GM18526 (cell line): ENCODE measurements around the gene LOXHD1.

ENCODE experiments used
- POLR2A ChIP-seq: IDR thresholded peaks from 3 replicates; pipeline ENCODE4 v1.6.1; 2011; ENCODE audit not compliant: insufficient read length; ENCODE audit errors: extremely low read depth

Gene LOXHD1

DNA sequence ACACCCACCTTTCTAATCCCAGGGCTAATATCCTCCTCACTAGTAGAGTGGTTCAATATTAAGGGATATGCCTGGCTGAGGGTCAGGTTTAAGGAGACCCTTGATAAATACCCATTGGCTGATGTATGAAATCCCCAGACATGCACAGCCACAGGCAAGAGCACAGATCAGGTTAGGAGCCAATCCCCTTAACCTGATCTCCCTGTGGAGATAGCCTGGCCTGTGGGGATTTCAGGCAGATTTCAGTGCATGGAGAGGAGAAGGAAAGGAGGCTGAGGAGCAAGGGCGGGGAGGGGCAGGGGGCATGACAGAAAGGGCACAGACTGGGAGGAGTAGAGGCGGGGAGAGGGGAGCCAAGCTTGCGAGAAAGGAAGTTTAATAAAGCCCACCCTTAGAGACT lies 129.0 kb downstream of the LOXHD1 start:
- no peak for TF ChIP-seq POLR2A

DNA sequence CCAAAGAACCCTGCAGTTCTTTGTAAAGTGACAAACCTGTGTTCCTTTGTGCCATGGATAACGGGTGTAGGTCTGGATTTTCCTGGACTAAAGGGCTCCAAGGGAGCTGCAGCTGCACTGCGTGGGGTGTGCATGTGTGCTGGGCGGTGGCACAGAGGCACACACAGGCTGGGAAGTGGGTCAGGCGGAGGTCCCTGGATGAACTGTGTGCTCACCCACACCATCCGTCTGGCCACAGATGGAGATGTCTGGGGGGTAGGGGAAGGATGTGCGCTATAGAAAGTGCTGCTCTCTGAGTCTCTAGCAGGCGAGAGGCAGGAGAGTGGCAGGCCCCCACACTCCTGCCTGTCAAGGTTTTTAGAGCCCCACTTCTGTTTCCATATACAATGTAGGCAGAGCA lies 137.2 kb downstream of the LOXHD1 start:
- no peak for TF ChIP-seq POLR2A

DNA sequence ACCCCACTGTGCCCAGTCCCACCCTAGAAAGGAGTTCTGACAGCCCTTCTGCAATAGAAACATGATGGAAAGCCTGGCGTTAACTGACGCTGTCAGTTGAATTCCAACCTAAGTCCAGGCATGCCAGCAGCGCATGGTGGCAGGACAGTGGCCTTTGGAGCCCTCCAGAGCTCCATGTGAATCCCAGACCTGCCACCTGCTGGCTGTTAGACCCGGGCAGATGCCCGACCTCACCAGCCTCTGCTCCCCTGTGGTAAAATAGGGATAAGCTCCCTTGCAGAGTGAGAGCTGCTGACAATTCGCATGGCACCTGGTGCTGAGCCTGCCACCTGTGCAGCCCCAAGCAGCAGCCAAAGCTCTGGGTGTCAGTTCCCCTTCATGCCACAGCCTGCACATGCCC lies 138.6 kb downstream of the LOXHD1 start:
- TF ChIP-seq POLR2A, result no peak

DNA sequence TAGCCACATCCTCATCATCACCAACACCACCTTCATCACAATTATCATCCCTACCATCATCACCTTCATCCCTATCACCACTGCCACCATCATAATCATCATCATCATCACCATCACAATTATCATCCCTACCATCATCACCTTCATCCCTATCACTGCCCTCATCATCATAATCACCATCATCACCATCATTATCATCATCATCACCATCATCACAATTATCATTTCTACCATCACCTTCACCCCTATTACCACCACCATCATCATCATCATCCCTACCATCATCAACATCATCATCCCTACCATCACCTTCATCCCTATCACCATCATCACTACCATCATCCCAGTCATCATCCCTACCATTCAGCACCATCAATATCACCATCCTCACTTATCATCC lies 140.5 kb downstream of the LOXHD1 start:
- no peak for TF ChIP-seq POLR2A

DNA sequence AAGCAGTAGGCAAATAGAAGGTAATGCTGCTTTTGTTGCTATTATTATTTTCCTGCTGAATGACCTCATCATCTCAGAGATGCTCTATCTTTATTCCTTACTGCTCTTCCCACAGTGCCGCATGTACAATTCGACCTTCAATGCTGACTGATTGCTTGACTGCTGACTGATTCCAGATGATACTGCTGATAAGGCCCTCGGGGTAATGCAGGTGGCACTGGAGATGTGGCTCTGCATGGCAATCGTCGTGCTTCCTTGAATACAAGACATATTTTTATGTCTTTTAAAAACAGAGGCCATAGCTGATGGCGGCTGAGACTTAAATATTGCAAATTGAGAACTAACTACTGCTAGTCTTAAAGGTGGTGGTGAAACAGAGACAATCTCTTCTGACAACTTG lies 146.6 kb downstream of the LOXHD1 start:
- TF ChIP-seq POLR2A, result no peak

DNA sequence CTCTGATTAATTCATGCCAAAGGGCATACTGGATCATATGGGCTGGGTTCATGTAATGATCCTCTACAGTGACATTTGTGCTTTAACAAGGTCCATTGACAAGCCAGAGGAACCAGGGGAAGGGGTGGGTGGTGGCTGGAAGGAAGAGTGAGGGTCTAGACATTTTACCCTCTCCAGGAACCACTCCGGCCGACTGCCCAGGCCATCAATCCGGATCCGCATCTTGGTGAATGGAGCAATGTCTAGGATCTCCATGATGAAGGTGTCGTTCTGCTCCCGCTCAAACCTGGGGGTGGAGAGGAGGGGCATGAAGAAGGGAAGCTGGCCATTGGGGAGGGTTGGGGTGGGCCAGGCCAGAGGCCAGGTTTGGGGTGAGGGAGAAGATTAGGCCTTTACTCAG lies 147.5 kb downstream of the LOXHD1 start:
- TF ChIP-seq POLR2A, result no peak

DNA sequence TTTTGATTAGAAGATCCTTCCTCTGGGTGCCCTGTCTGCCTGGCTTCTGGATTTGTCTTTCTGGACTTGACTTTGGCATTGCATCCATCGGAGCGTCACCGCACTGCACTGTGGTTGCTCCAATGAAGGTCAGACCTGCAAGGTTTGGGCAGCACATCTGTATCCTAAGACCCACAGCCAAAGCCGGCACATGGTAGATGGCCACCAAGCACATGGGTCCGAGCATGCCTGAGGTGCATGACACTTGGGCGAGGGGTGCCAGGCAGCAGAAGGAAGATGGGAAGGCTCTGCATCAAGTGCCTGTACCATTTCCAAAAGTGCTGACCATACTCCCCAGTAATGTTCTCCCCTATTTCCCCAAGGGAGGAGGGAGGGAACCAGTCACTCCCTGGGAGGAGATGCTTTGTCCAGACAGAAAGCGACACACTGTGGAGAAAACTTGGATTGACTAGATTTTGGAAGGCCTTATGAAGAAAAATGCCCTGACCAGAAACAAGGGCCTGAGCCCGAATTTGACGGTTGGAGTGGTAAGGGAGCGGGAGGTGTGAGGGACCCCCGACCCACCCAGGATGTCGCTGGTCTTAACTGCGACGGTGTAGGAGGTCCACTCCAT lies 149.9 kb downstream of the LOXHD1 start:
- no peak for TF ChIP-seq POLR2A

DNA sequence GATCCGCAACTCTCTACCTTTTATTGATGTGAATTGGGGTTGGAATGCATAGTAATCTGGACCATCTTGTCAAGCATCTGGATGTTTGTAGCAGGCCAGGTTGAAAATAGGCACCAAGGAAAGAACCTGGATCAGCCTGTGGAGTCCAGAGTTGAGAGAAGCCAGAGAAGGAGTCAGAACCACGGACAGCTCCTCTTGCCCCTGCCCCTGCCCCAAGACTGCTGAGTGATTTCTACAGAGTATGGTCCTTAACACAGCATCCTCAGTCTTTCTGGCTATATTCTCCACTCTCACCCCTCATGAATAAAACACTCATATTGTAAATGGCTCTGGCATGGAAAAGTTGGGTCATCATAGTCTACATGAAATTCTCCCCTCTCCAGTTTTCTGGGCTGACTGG lies 154.6 kb downstream of the LOXHD1 start:
- no peak for TF ChIP-seq POLR2A

DNA sequence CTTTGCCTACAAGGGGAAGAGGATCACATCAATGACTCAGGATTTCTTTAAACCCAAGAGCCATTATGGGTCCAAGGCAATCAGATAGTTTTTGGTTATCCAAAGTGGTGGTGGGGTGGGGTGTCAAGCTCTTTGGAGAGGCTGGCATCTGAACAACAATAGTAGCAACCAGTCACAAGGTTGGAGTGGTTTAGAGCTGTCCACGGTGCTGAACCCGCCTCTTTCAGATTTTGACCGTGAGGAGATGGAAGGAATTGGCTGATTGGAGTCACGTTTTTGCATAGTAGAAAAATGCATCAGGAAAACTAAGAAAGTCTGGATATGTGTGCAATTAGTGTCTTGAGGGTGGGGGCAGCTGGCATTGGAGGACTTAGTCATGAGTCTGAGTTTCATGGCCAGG lies 159.9 kb downstream of the LOXHD1 start:
- no peak for TF ChIP-seq POLR2A

DNA sequence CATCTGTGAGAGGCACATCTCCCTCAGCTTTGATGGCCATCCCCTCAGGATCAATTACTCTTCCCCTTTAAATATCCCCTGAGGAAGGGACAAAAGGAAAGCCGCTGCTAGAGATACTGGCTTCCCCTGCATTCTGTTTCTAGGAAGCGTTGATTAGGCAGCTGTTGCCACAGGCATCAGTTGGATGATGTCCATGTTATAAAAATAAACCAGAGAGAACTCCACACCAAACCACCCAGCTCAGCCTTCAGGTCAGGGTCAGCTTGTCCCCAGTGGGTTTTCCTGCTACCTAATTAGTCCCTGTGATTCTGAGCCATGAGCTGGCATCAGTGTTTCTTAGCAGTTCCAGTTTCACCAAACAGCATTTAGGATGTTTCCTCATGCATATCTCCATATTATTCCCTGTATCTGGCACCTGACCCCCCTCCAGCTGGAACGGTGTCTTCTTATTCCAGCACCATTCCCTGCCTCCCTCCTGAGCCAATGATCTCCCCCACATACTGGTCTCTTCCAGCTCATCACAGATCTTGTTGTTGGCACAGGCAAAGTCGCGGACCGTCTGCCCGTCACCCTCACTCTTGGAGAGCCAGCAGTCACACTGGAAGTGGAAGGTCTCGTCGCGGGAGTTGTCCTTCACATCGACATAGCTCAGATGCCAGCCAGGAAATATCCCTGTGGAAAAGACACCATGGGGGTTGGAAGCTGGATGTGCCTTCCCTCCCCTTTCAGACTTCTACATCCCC lies 168.4 kb downstream of the LOXHD1 start:
- TF ChIP-seq POLR2A, result no peak

DNA sequence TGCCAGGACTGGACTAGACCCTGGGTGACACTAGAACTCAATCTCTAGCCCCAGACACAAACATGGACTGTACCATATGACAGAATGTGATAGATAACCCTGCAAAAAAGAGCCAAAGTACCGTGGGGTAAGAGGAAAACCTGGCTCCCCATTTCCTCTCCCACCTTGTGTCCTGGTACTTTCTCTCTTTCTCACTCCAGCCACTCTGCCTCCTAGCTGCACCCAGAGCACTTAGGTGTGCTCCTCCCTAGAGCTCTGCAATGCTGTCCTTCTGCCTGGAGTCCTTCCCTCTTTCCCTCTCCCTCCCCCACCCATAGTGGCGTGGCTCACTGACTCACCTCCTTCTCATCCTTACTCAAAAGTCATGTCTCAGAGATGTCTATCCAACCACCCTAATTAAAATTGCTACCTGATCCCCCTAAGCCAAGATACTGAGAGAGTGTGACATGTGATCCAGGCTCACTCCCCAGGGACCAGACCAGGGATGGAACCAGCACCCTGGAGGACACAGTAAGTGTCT lies 171.3 kb downstream of the LOXHD1 start:
- TF ChIP-seq POLR2A, result no peak

DNA sequence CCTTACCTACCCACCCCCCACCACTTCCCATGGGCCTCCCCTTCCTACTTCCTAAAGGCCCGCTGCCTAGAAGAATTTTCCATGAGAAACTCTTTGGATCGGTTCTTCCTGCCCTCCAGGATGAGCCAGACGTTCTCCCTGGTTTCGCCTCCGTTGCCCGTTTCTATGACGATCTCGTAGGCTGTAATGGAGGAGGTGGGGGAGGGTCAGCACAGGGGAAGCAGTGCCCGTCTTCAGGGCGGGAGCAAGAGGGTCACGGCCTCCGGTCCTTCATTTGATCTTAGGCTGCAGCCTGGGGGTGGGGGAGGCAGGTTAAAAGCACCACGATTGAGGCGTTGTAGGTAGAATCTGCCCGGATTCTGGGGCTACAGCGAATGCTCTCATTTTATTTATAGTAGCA lies 172.0 kb downstream of the LOXHD1 start:
- TF ChIP-seq POLR2A, result no peak

DNA sequence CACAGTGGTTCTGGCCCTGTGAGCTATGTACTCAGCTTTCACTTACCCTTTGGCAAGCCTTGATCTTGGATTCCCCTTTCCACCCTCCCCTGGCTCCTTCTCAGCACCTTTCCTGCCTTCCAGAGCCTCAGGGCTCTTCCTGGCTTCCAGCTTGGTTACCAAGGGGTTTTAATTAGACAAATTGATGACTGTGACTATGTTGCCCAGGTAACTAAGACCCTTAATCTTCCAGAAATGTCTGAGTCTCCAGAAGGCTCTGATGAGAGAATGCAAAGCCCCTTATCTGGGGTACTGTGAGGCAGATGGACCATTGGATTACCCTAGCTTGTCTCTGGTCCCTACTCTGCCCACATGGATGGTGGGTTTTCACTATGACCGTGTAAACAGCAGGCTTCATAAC lies 174.2 kb downstream of the LOXHD1 start:
- TF ChIP-seq POLR2A, result no peak

DNA sequence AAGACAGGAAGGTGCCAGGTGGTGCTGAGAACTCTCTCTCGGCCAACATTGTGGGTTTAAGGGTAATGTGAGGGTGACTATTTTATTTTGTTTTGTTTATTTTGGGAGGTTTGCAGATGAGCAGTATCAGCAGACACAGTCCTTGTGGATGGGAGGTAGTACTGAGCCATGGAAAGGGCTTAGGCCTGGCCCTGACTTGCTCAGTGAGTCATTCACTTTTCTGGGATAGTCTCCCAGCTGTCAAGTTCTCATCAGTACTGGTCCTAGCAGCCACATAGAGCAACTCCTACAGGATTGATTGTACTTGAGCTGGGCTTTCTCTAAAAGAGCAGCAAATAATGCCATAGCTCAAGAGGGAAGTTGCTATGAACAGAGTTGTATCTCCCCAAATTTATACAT lies 175.2 kb downstream of the LOXHD1 start:
- TF ChIP-seq POLR2A, result no peak

DNA sequence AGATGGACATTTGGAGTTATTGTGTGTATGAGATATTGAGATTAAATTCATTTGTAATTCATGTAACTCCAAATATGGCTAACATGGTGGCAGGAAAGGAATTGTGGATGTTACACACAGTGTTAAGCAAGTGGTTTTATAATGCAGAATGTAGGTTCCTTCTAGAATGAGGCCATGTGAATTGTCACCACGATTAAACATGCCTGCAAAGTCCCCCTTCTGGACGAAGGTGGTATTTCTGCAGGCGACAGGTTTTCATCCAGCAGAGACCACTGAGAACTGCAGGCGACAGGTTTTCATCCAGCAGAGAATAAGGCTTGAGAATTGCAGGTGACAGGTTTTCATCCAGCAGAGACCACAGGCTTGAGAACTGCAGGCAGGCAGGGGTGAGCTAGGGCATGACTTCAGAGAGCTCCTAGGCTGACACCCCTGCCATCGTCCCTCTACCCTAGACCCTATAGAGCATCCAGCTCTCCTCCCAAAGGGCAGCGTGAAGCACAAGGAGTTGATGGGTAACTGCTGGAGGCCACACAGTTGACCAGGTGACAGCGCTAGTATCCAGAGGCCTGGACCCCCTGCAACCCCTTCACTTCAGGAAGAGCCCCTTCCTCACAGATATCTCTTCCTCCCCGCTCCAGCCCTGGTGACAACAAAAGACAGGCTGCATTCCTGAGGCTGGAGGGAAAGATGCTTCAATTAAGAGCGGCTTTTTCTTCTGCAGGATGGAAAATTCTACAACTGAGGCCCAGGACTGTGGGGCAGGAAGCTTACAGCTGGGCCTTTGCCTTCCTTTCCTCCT lies 175.8 kb downstream of the LOXHD1 start:
- no peak for TF ChIP-seq POLR2A

DNA sequence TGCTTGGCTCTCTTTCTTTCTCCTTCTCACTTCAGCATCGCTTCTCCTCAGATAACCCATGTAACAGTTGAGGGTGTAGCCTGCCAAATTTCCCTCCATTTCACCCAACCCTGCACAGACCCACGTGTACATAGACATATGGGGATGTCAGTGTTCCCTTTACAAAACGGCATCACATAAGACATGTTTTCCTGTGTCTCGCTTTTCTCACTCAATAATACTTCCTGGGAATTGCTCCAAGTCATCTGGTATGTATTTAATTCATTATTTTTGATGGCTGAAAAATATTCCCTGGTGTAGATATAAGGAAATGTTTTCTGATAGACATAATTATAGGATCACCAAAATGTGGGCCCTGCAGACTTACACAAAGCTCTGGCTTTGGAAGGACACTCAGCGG lies 176.8 kb downstream of the LOXHD1 start:
- no peak for TF ChIP-seq POLR2A

DNA sequence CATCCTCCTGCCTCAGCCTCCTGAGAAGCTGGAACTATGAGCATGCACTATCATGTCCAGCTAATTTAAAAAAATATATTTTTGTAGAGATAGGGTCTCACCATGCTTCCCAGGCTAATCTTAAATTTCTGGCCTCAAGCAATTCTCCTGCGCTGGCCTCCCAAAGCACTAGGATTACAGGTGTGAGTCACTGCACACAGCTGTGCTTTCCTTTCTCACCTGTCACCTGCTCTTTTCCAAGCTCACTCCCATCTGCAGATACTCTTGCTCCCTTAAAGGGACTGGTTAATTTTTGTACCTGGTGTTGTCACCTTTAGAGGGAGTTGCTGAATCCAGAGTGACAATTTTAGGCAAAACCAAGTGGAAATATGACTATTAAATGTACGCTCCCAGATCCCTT lies 178.2 kb downstream of the LOXHD1 start:
- no peak for TF ChIP-seq POLR2A
